22Rv1 (cell line): ENCODE results near the gene SFXN2.

Experiments used
- ZFX ChIP-seq: fragments of 450-650 bp; IDR thresholded peaks from 2 replicates; pipeline ENCODE4 v1.6.1; 2017; ENCODE audit warnings: antibody characterized with exemption, borderline replicate concordance
- TF ChIP-seq, protein P1 (sequence below): fragments of 450-650 bp; IDR thresholded peaks from 2 replicates; pipeline ENCODE4 v1.5.1; 2017; ENCODE audit warnings: mild to moderate bottlenecking

DNA sequence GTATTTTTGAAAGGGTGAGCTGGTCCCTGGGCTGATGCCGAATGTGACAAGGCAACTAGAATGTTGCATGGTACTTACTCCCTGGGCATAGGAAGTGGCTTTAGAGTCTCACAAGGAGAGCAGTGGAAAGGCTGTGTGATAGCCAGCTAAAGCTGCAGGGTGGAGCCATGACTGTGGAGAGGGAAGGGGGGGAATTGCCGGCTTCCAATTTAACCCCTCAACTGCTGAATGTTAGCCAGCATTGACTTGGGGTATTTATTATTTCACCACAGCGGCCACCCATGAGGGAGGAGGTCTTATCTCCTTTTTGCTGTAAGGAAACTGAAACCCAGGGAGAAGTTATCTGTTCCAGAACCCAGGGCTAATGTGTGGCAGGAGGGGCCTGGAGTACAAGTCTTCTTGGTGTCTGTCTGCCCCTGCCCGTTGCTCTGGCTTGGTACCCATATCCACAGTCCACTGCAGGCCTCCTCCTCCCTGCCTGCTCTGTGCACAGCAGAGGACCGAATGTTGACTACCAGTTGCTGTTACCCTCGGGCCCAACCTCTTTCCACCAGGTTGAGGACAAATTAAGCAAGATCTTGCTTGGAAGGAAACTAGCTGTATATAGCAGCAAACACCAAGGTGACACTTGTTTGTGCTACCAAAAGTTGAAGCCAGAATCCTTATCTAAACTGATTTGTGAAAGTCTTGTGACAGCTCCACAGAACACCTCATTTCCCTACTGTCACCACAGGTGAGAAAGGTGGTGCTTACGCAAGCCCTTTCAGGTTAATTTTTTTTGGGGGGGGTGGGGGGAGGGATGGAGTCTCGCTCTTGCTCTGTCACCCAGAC, 66.9 kb downstream of the SFXN2 start:
- TF ChIP-seq, protein P1, sequence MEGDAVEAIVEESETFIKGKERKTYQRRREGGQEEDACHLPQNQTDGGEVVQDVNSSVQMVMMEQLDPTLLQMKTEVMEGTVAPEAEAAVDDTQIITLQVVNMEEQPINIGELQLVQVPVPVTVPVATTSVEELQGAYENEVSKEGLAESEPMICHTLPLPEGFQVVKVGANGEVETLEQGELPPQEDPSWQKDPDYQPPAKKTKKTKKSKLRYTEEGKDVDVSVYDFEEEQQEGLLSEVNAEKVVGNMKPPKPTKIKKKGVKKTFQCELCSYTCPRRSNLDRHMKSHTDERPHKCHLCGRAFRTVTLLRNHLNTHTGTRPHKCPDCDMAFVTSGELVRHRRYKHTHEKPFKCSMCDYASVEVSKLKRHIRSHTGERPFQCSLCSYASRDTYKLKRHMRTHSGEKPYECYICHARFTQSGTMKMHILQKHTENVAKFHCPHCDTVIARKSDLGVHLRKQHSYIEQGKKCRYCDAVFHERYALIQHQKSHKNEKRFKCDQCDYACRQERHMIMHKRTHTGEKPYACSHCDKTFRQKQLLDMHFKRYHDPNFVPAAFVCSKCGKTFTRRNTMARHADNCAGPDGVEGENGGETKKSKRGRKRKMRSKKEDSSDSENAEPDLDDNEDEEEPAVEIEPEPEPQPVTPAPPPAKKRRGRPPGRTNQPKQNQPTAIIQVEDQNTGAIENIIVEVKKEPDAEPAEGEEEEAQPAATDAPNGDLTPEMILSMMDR, result no peak
- TF ChIP-seq ZFX, result no peak
